Measurements from ENCODE around the gene PDGFA.

Gene PDGFA

DNA sequence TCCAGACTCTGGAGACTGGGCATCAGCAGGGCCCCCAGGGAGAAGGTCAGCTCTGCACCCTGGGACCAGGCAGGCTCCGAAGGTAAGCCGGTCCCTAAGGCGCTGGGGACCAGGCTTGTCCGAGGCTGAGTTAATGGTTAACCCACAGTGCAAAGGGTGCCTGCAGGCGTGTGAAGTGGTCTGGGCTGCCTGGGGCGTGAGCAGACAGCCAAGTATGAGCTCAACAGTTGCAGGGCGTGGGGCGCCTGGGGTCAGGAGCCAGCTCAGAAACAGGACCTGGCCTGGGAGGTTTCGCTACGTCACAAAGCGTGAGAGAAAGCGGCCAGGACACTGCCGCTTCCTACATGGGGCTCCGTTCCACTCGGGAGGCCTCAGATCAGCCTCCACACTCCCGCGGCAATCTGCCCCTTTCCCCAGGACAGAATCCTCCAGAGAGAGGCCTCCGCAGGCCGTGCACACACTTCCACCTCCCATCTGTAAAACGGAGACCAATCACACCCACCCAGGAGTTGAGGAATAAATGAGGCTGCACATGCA is 16.0 kb downstream of the PDGFA start:
- DNase-seq (ENCODE audit: low spot score) = peak; percentile 99

DNA sequence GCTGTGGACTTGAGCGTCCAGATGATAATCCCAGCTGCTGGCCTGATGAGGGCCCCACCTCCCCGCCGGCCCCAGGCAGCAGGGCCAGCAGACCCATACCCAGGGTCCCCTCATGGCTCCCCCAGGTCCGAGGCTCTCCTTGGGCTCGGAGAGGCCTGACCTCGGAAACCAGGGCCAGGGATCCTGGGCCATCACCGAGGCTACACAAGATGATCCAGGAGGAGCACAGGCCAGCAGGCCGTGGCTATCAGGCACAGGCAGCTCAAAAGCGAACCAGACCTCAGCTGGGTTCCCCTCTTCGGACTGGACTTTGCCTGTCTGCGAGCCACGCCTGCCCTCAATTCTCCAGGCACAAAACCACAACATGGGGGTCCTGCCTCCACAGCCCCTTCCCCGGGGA is 17.4 kb downstream of the PDGFA start:
- no peak for DNase-seq (ENCODE audit: low spot score)

DNA sequence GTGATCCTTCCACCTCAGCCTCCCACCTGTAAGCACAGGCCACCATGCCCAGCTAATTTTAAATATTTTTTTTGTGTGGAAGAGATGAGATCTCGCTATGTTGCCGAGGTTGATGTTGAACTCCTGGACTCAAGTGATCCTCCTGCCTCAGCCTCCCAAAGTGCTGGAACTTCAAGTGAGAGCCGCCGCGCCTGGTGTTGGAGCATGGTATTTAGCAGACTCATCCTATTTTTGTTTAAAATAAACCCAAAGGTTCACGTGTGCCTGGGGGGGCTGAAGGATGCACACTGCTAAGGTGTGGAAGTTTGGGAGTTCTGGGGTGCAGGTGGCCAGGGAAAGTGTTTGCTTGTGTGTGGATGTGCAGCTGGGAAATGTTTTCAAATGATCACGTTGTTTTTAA is 18.1 kb downstream of the PDGFA start:
- no peak for DNase-seq (ENCODE audit: low spot score)

DNA sequence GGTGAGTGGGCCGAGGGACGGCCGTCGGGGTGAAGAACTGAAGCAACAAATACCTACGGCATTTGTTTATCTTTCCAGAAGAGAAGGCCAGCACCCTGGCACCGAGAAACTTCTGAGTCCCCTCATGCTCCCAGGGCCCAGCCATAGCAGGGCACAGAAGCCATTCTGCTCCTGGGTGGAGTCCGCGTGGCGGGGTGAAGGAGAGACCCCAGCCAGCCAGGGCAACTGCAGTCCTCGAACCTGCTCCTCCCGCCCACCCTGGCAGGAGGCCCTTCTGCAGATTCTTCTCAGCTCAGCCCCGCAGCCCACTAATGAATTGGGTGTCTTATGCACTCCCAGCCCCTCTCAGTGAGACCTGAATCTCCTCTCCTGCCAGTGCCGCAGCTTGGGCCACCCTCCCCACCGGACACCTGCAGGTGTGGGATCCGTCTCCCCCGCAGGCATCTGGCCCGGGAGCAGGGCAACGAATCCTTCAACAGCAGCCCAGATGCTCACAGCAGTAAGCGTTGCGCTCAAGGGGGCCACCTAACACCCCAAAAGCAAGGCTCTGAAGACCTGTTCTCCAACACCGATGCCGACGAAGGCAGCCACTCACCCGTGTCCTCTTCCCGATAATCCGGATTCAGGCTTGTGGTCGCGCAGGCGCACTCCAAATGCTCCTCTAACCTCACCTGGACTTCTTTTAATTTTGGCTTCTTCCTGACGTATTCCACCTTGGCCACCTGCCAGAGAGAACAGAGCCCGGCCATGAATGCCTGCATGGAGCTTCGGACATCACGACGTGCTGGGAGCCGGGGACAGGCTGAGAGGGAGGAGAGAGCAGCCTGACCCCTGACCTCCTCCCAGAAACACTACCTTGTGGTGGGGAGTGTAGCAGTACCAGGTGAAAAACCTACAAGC is 18.9 kb downstream of the PDGFA start:
- DNase-seq (ENCODE audit: low spot score) = no peak

DNA sequence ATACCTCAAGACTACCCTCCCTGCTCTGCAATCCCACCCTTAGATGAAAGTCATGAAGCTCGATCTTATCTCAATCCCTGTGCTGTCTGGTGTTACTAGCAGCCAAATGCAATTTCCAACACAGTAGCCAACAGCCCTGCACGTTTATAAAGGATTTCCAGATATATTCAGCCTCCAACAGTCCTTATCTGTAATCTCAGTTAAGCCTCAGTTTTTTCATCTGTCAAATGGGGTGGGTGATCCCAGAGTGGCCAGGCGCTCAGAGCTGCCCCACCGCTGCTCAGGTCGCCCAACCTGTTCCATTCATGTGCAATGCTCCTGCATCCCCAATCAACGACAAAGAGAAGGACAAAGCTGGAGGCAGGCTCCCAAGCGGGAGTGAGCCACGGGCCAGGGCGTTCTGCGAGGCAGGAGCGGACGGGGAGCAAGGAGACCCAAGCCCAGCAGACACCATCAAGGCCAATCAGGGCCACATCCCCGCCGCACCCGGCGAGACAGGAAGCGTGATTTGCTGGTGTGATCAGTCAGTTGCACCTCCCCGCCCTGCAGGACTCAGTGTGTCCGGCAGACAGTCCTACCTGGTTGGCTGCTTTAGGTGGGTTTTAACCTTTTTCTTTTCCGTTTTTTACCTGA is 19.7 kb downstream of the PDGFA start:
- DNase-seq (ENCODE audit: low spot score) = no peak

DNA sequence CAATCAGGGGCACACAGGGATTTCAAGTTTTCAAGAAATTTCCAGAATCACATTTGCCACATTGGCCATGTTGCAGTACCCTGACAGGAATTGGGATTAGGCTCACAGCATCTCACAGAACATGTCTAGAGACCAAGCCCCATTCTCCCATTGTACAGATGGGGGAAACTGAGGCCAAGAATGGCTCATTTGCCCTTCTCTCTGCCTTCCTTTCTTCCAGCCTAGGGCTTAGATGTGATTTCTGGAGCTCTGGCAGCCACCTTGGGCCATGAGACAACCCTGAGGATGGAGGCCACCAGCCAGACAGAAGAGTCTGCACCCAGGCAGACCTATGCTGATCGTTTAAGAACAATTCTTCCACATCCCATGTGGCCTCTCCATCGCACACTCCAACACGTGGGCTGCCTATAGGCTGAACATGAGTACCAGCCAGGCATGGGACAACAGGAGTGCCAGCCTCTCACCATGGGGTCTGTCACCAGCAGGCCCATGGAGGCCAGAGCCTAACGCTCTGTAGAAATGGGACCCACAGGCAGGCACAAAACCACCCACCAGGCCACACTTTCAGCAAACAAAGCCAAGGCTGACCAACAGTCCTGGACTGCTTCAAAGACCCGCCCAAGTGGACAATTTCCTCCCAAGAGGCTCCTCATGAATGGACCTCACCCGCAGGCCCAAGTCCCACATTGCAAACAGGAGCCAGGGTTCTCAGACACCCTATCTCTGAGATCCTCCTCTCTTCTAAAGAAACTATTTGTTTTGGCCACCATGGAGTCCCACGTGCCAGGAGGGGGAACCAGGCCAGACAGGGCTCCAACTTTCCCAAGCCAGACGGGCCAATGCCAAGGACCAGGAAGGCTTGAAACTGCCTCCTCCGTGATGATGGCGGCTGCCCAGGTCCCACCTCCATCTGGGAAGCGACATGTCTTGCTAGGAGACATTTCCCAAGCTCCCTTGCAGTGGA is 20.7 kb downstream of the PDGFA start:
- DNase-seq (ENCODE audit: low spot score) = no peak

DNA sequence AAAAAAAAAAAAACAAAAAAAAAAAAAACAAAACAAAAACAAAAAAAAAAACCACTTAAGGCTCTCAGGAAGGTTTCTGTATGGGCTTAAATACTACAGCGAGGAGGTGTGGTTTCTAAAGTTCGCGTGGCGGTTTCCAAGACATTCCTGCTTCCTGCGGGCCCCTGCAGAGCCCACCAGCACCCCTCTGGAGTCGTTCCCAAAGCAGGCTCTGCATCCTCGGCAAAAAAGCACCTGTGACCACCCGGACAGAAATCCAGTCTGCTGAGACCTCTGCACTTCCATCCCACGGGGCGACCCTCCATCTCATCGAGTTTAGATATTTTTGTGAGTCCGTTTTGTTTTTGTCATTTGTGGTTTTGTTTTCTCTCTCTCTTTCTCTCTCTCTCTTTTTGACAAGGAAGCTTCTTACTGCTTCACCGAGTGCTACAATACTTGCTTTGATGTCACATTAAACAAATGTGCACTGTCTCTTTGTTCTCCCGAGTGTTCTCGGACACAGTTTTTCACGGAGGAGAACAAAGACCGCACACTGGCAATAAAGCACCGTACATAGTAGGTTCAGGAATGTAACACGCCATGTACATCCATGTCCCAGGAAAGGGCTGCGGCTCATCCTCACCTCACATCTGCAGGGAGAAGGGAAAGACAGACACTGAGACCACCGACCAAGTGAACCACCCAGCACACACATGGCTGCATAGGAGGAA is 21.5 kb downstream of the PDGFA start:
- no peak for DNase-seq (ENCODE audit: low spot score)

DNA sequence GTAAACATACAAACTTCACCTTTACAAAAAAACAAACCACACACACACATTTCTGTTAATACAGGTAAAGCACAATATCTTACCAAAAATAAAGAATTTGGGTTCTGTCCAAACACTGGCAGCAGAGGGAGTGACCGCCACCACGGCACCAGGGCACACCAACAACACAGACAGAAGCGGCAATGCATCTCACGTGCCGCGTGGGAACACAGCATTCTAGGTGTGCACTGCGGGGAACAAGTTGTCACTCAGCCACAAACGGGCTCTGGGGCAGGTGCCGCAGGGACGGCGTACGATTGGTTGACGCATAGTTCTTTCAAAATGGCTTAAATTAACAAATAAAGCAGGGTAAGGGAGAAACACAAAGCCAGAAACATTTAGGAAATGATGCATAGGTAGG is 22.3 kb downstream of the PDGFA start:
- no peak for DNase-seq (ENCODE audit: low spot score)

DNA sequence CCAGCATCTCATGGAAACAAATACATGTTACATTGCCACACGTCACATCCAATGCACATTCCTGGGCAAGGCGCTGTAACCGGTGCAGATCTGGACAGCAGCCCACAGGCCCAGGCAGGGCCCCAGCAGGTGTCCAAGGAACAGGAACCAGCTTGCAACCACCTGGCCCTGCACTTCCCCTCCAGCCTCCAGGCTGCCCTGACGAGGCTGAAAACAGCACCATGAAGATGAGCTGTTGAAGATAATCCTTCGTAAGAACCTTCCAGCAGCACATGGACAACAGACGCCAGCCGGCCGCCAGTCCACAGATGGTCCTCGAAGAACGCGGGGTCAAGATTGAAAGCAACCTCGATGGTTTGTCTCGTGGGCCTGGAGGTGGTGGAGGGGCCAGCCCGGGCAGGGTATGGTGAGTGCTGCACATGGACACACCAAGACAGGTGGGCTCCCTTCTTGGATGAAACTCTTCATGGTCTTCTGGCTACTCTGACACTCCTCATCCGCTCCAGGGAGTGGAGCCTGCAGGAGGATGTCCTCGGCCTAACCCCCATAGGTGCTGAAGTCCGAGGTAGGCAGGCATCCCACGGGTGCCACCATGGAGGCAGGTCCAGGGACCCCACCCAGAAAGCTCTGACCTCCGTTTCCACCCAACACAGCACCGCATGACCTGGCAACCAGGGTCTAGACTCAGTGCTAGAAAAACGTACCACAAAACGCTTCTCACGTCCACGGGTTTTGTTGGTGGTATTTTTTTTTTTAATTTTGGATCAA is 22.9 kb downstream of the PDGFA start:
- no peak for DNase-seq (ENCODE audit: low spot score)

DNA sequence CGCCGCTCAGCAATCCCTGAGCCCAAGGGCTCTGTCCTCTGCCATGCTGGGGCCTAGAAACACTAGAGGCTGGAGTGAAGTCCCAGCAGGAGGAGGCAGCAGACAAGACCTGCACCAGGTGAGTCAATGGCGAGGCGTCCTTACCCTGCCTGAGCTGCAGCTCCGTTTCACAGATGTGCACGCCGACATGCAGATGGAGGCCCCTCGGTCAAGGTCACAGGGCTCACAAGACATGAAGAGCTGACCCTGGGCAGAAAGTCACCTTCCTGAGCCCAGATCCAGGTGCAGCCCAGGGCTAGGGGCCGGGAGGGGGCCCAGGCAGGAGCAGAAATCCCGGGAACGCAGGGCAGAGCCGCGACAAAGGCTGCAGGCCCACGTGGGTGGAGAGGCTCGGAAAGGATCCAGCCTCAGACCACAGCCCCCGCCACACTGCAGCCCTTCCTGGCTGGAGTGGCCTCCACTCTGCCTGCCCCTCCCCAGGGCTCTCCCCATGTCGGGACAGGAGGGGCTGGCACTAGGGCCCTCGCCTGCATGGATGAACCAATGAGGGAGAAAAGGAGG is 23.8 kb downstream of the PDGFA start:
- no peak for DNase-seq (ENCODE audit: low spot score)

DNA sequence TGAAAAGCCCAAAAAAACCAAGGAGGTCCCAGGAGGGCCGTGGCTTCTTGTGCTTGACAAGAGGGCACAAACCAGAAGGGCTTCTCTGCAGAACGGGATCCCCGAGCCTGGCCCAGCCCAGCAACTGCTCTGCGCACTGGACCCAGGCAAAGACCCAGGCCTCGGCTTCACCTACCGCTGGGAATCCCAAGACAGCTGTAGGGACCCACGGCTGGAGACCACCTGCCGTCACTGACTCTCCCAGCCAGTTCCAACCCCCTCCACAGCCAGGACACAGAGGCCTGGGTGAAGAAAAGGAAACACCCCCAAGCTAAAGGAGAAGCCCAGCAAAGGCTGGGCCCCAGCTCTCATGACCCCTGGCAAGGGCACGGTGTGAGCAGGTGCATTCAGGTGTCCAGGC is 24.3 kb downstream of the PDGFA start:
- no peak for DNase-seq (ENCODE audit: low spot score)

DNA sequence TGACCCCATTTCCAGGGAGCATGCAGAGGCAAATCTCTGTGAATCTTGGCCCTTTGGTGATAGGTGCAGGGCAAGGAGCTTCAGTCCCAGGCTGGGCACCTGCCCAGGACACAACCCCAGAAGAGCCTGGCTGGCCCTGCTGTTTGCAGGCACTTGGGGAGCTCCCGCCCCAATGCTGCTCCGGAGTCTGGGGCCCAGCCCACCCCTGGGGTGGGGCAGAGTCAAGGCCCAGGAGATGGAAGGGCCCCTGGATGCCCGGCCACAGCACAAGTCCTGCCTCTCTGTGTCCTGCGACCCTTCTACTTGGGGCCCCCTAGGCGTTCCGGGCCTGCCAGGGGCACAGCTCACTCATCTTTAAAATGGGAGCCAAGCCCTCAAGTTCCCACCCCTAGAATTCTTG is 24.7 kb downstream of the PDGFA start:
- no peak for DNase-seq (ENCODE audit: low spot score)

DNA sequence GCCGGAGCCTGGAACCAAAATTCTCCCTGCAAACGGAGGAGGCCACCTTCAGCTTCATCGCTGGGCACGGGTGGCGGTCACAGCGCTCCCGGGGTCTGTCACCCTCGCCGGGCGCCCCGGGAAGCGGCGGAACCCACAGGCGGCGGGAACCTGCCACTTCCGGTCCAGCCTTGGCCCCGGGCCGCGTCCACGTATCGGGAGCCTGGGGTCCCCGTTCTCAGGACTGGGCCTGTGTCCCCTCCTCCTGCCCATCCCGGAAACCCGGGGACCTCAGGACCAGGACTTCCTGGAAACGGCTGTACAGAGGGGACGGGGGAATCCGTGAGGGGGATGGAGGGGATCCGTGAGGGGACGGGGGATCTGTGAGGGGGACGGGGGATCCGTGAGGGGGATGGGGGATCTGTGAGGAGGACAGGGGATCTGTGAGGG is 25.4 kb downstream of the PDGFA start:
- peak; percentile 94 for DNase-seq (ENCODE audit: low spot score)

DNA sequence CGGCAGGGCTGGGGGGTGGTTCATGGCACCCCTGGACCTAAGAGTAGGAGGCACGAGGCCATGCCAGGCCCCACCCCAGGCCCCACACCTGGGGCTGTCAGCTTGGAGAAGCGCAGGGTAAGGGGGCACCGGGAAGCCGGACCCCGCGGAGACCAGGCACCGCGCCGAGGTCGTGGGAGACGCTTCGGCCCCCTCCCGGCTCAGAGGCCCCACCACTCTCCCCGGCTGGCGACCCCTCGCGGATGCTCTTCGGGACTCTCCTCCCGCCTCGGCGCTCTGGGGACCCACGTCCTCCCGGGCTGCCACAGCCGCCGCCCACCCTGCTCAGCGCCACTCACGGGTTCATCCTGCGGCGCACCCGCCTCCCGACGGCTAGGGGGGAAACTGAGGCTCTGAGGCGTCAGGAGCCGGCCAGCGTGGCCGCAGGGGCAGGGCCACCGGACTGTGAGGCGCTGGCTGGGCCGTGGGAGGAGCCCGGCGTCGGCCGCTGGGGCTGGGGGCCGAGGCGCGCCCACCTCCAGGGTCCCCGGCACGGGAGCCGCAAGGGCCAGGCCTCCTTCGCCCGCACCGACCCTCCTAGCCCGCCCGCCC is 25.9 kb downstream of the PDGFA start:
- no peak for DNase-seq (ENCODE audit: low spot score)

DNA sequence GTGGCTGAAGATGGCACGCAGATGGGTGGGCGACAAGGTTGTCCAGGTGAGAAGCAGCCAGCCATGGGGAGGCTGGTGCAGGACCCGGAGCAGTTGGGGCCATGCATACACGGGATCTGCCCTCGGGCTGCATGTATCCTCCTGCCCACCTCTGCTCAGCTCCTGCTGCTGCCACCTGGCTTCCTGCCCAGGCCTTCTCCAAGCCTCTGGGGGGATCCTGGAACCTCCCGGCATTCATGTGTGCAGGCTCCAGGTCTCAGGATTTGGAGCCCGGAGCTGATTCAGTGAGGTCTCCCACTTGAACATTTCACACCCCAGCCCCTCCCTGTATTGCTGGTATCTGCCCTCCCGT is 27.0 kb downstream of the PDGFA start:
- no peak for DNase-seq (ENCODE audit: low spot score)

DNA sequence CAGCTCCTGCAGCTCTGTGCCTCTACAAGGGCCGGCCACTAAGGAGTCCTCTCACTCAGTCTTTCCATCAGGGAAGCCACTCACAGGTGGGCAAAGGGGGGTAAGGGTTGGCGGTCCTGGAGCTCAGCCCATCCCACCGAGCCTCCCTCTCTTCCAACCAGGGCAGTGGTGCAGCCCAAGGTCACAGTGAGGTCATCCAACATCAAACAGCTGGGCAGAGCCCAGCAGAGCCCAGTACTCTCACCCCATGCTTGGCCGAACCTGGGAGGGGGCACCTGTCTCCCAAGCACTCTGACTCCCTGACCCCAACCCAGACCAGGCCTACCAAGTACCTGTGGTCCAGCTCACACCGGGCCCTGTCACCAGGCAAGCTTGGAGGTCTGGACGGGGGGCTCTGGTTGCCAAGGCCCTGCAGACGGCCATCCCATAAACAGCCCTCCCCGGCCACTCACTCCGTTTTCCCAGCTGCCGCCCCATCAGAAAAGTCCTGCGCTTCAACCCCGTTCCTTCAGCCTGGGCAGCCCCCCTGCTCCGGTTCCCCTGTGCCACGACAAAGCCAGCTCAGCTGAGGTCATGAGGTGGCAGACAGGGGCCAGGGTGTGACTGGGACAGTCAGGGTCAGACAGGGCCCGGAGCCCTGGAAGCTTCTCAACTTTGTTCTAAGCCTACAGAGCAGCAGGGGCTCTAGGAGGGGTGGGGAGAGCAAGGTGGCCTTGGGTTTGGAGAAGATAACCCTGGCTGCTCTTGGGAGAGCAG is 27.5 kb downstream of the PDGFA start:
- no peak for DNase-seq (ENCODE audit: low spot score)

DNA sequence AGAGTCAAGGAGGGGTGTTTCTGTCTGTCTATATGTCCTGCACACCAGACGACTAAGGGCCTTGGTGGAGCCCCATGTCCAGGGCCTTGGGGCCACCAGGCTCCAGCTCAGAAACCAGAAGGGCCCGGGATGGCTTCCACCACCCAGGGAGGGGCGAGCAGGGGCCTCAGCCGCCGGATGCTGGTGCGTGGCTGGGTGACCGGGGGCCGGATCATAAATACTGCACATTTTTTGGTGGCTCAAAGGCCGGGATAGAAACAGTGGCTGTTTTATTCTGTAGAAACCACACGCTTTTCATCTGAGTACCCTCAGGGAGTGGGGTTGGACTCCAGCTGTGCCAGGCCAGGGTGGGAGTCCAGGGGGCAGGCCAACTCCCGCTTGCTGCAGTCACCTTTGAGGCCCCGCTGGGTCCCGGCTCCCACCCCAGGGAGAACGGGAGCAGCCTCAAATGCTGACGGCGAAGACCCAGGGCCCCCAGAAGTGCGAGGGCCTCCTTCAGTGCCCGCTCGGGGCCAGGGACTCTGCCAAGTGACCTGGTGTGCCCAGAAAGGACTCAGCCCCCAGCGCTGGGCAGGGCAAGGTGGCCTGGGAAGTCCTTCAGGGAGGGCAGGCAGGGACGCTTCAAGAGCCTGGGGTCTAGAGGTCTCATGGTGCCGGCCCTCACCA is 28.2 kb downstream of the PDGFA start:
- DNase-seq (ENCODE audit: low spot score) = no peak

DNA sequence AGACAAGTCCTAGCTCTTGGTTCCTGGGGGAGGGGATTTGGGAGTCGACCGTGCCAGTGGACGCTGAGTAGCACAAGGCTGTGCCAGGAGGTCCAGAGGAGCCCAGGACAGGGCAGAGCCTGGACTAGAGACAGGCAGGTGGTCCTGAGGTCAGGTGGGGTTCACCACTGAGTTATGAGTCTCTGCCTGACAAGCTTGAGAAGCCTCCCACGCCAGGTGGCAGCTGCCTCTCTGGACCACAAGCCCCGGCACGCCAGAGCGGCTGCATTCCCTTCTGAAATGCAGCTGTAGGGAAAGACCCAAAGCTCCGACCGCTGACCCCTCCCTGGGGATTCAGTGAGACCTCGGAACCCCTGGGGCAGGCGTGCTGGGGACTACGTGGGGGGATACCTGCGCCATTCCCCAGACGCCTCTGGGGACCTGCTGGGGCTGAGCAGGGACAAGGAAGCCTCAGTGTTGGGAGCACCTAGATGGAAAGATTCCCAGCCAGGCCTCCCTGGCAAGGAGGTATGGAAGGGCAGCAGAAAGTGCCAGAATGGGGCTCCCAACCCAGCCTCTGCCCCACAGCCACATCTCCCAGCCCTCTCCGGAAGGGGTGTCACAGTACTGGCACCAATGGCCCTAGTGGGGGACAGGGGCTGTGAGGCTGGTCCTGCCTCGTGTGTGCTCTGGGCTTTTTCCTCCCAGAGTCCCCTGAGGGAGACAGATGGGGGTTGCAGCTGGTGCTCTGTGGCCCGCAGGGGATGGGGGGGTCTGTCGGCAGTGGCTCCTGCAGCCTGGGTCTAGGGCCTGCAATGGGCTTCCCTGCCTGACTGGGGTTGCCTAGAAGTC is 29.0 kb downstream of the PDGFA start:
- no peak for DNase-seq (ENCODE audit: low spot score)

Measured in HuH-7 (cell line).